GM18526 (cell line): ENCODE measurements around the gene ILF3.

Source experiments
- POLR2A ChIP-seq: IDR thresholded peaks from 3 replicates; pipeline ENCODE4 v1.6.1; 2011; ENCODE audit not compliant: insufficient read length; ENCODE audit errors: extremely low read depth

ILF3 gene

DNA sequence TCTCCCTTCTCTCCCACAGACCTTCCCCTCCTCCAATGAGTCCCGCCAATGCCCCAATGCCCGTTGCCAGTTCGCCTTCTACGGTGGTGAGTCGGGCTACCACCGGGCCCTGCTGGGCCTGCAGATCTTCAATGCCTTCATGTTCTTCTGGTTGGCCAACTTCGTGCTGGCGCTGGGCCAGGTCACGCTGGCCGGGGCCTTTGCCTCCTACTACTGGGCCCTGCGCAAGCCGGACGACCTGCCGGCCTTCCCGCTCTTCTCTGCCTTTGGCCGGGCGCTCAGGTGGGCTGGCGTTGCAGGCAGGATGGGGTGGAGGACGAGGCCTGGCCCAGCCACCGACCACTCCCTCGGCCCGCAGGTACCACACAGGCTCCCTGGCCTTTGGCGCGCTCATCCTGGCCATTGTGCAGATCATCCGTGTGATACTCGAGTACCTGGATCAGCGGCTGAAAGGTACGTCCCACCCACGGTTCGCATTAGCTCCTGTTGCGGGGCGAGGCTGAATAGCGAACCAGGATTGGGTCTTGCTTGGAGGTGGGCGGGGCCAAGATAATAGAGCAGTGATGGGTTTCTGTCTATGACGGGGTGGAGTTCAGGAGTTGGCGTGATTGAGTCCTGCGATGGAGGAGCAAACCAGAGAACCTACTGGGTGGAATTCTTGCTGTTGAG, 17.7 kb upstream of the ILF3 start:
- TF ChIP-seq POLR2A, result no peak

GRCh38 chr19:10637894-10638293, 16.3 kb upstream of the ILF3 start:
- no peak for TF ChIP-seq POLR2A

- TF ChIP-seq POLR2A, result no peak
Observed at GRCh38 chr19:10639836-10640235, 14.3 kb upstream of the ILF3 start.

GRCh38 chr19:10640361-10640760, 13.8 kb upstream of the ILF3 start:
- no peak for TF ChIP-seq POLR2A

GRCh38 chr19:10641248-10641647, 12.9 kb upstream of the ILF3 start:
- no peak for TF ChIP-seq POLR2A

GRCh38 chr19:10642473-10643171, 11.5 kb upstream of the ILF3 start:
- TF ChIP-seq POLR2A, result no peak

DNA sequence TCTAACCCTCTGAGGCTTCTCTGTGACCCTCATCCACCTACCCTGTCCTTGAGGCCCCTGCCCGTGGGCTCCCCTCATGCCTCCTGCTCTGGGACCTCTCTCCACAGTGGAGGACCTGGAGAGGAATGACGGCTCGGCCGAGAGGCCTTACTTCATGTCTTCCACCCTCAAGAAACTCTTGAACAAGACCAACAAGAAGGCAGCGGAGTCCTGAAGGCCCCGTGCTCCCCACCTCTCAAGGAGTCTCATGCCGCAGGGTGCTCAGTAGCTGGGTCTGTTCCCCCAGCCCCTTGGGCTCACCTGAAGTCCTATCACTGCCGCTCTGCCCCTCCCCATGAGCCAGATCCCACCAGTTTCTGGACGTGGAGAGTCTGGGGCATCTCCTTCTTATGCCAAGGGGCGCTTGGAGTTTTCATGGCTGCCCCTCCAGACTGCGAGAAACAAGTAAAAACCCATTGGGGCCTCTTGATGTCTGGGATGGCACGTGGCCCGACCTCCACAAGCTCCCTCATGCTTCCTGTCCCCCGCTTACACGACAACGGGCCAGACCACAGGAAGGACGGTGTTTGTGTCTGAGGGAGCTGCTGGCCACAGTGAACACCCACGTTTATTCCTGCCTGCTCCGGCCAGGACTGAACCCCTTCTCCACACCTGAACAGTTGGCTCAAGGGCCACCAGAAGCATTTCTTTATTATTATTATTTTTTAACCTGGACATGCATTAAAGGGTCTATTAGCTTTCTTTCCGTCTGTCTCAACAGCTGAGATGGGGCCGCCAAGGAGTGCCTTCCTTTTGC, 10.8 kb upstream of the ILF3 start:
- no peak for TF ChIP-seq POLR2A

DNA sequence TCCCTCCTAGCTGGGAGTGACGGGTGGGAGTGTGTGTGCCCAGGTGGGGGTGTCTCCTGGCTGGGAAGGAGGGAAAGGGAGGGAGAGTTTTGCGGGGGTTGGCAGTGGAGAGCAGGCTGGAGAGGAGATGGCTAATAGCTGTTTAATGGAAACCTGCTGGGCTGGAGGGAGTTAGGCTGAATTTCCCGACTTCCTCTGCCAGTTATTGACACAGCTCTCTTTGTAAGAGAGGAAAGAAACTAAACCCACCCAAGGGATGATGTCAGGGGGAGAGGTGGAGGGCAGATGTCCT, 10.2 kb upstream of the ILF3 start:
- TF ChIP-seq POLR2A, result no peak

DNA sequence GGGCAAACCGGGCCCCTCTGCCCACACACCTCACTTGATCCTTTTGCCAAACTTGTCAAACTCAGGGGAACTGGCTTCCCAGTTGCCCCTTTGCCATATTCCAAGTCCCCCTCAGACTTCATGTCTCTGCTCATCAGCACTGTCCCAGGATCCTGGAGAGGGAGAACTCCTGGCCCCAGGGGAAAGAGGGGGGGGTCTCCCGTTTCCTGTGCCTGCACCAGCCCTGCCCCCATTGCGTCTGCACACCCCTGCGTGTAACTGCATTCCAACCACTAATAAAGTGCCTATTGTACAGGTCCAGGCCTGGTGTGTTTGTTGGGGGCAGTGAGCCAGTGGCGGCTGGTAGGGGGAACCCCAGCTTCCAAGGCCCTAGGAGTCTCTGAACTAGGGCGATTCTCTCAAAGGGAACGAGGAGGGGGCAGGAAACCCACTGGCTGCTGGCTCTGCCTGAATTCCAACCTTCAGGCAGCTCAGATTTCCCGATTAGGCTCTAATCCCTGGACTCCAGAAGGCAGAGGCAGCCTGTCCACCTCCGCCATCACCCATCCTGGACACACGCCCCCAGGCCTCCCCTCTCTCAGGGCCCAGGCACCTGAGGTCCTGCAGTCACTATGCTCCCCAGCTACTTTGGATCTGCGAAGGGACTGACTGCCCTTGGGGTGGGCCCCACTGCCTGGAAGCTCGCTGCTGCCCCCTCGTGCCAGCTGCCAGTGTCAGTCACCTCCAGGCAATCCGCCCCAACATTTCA, 9.7 kb upstream of the ILF3 start:
- TF ChIP-seq POLR2A, result no peak

- no peak for TF ChIP-seq POLR2A
Observed at GRCh38 chr19:10646456-10647159, 7.5 kb upstream of the ILF3 start.

DNA sequence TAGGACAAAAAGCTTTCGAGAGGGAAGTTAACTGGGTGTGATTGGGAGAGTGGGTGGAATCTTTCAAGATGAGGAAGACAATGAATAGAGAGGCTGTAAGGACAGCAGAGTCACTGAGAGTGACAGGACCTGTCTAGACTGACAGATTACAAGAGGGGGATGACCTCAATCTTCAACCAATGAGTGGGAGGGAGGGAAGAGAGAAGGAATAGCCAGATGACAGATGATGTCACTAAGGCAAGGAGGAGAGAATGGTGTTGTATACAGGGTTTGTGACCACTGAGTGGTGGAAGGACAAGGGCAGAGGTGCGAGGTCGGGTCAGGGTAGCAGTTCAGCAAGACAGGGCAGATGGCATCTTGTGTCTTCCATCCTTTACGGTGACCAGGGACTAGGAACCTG, 5.8 kb upstream of the ILF3 start:
- TF ChIP-seq POLR2A, result no peak

DNA sequence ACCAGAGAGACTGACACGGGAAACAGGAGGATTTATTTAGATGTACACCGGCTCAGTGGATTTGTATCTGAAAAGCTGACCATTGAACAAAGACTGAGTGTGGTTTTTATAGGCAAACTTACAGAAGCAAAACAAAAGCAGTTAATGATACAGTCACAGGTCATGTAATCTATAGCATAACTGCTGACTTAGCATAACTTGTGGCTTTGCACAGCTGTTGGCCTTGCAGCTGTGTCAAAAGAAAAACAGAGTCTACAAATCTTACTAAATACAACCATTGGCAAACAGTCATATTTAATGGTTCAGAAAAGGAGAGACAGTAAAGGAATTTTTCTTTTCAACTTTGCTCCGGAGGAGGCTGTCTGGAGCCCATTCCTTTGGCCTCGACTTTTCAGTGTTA, 2.3 kb upstream of the ILF3 start:
- TF ChIP-seq POLR2A, result no peak

GRCh38 chr19:10653482-10653731, 739 bp upstream of the ILF3 start:
- TF ChIP-seq POLR2A, result no peak

DNA sequence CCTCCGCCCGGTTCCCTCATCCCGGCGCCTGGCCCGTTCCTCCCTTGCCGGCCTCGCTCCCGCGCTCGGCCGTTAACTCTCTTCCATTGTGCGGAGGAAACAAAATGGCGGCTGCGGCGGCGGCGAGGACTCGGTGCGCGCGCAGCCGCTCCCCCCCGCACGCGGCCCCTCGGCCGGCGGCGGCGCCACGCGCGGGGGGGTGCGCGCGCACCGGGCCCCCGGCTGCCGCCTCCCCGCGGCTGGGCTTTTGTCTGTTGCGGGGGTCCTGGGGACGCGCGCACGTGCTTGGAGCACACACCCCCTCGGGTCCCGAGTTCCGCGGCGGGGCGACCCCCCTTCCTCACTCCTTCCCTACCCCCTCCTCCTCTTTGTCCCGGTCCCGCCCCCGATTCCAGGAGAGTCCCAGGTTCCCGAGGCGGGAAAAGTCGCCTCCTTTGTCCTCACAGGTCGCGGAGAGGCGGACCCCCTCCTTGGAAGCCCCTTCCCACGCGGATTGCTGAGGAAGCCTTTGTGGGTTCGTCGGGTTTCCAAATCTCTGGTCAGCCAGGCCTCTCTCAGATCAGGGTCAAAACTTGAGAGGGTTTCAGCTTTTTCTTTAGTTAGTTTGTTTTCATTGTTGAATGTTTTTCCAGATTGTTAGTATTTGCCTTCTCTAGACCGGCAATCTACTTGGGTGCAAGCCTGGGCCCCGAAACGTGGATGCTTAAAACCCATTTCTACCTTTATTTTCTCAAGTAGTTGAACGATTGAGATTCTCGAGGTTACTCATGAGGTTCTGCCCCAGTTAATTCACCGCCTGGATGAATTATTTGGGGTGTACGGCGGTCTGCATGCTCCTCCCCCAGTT, 687 bp downstream of the ILF3 start:
- TF ChIP-seq POLR2A, result no peak
